Measurements from ENCODE around the gene SUGCT. TPM values are rescaled to one million over a fixed set of nuclear protein-coding genes. Genes with fewer than 3 reads are reported as not detected.

SUGCT gene
- total and polyA plus RNA-seq, 3 donors from 2014 or later = 7.1 to 9.8 (median 8.1) TPM

GRCh38 chr7:40519009-40519408, 384.2 kb downstream of the SUGCT start:
- Histone ChIP-seq H3K4me3 (no peak overlapping the region), H3K4me1 (no peaks in the 10 kb centered on the region), H3K27me3 (no peaks in the 10 kb centered on the region), H3K9me3 (no peaks in the 10 kb centered on the region), H3K27ac (no peak overlapping the region), H3K36me3 (ENCODE audit: low read depth, missing control alignments) (no peaks in the 10 kb centered on the region)
- intact Hi-C loops (cut with DNase I; ENCODE audit: low total_unique reads) = no loop called here
- 90 to 96% methylated on average over 3 of the region's 3 CpGs for WGBS, 2 donors
- DNase-seq = no peak
- TF ChIP-seq CTCF (IDR thresholded peaks at IDR 0.05) = no peak
- no peak for TF ChIP-seq POLR2A (IDR thresholded peaks at IDR 0.05)

- no peaks in the 10 kb centered on the region for H3K9me3 ChIP-seq
- WGBS, 2 donors = 72 to 81% methylated on average over 7 of the region's 7 CpGs
- no peak for DNase-seq
- intact Hi-C loops (cut with DNase I; ENCODE audit: low total_unique reads) = no loop called here
- no peak for TF ChIP-seq CTCF (IDR thresholded peaks at IDR 0.05)
- TF ChIP-seq POLR2A (IDR thresholded peaks at IDR 0.05) = no peak
- H3K4me3 ChIP-seq = no peak overlapping the region
- H3K27me3 ChIP-seq = no peaks in the 10 kb centered on the region
- H3K4me1 ChIP-seq = no peaks in the 10 kb centered on the region
- H3K27ac ChIP-seq = no peak overlapping the region
- no peaks in the 10 kb centered on the region for H3K36me3 ChIP-seq (ENCODE audit: low read depth, missing control alignments)
These were observed 386.4 kb downstream of the SUGCT start for GRCh38 chr7:40520986-40521738.

GRCh38 chr7:40525764-40526163, 391.0 kb downstream of the SUGCT start:
- Histone ChIP-seq H3K27me3 (no peaks in the 10 kb centered on the region), H3K4me1 (no peaks in the 10 kb centered on the region), H3K4me3 (no peak overlapping the region), H3K9me3 (no peaks in the 10 kb centered on the region), H3K36me3 (ENCODE audit: low read depth, missing control alignments) (no peaks in the 10 kb centered on the region), H3K27ac (no peak overlapping the region)
- intact Hi-C loops (cut with DNase I; ENCODE audit: low total_unique reads) = no loop called here
- 81 to 87% methylated on average over 3 of the region's 3 CpGs for WGBS, 2 donors
- DNase-seq = no peak
- TF ChIP-seq CTCF (IDR thresholded peaks at IDR 0.05) (no peak), POLR2A (IDR thresholded peaks at IDR 0.05) (no peak)

- no peak for TF ChIP-seq CTCF (IDR thresholded peaks at IDR 0.05)
- no peak for TF ChIP-seq POLR2A (IDR thresholded peaks at IDR 0.05)
These were observed 392.3 kb downstream of the SUGCT start for GRCh38 chr7:40526951-40527715.

More at GRCh38 chr7:40526951-40527715, 392.3 kb downstream of the SUGCT start:
- no peak overlapping the region for H3K4me3 ChIP-seq
- no peaks in the 10 kb centered on the region for H3K27me3 ChIP-seq
- no peaks in the 10 kb centered on the region for H3K4me1 ChIP-seq
- H3K27ac ChIP-seq = no peak overlapping the region
- DNase-seq = no peak
- WGBS, 2 donors = 69 to 81% methylated on average over 1 of the region's 1 CpG
- intact Hi-C loops (cut with DNase I; ENCODE audit: low total_unique reads) = no loop called here
- no peaks in the 10 kb centered on the region for H3K9me3 ChIP-seq
- no peaks in the 10 kb centered on the region for H3K36me3 ChIP-seq (ENCODE audit: low read depth, missing control alignments)
